Smooth muscle cell (in vitro differentiated cells): ENCODE measurements around the gene PIAS2. TPM values are rescaled to one million over a fixed set of nuclear protein-coding genes. Genes with fewer than 3 reads are reported as not detected.

Experiments
- DNase-seq: peaks from one replicate; lab custom pipeline; 2025; ENCODE audit not compliant: unreplicated experiment; lab: John Stamatoyannopoulos, UW
- H2AFZ ChIP-seq: fragments of 200-600 bp; sonication (generic); 2 replicates; pipeline ENCODE4 v1.6.0; 2016; ENCODE audit warnings: antibody characterized with exemption, low read depth, mild to moderate bottlenecking
- H3F3A ChIP-seq: fragments of 200-600 bp; sonication (generic); 2 replicates; pipeline ENCODE4 v1.6.0; 2017; ENCODE audit warnings: antibody characterized with exemption, low read depth
- H3K27ac ChIP-seq: fragments of 200-600 bp; sonication (generic); 2 replicates; pipeline ENCODE4 v1.5.1; 2016; ENCODE audit warnings: low read depth, mild to moderate bottlenecking
- H3K27me3 ChIP-seq: fragments of 200-600 bp; sonication (generic); 2 replicates; pipeline ENCODE4 v1.6.1; 2016; ENCODE audit warnings: low read depth, mild to moderate bottlenecking
- H3K36me3 ChIP-seq: fragments of 200-600 bp; sonication (generic); 2 replicates; pipeline ENCODE4 v1.5.1; 2016; ENCODE audit warnings: low read depth
- H3K4me1 ChIP-seq: fragments of 200-600 bp; sonication (generic); 2 replicates; pipeline ENCODE4 v1.5.1; 2016; ENCODE audit warnings: low read depth
- H3K4me2 ChIP-seq: fragments of 200-600 bp; sonication (generic); 2 replicates; pipeline ENCODE4 v1.6.0; 2016; ENCODE audit warnings: mild to moderate bottlenecking
- H3K4me3 ChIP-seq: fragments of 200-600 bp; sonication (generic); 2 replicates; pipeline ENCODE4 v1.5.1; 2016; ENCODE audit warnings: mild to moderate bottlenecking
- H3K79me2 ChIP-seq: fragments of 200-600 bp; sonication (generic); 2 replicates; pipeline ENCODE4 v1.6.0; 2016; ENCODE audit warnings: low read depth, mild to moderate bottlenecking
- H3K9ac ChIP-seq: fragments of 200-600 bp; sonication (generic); 2 replicates; pipeline ENCODE4 v1.6.0; 2016; ENCODE audit warnings: low read depth
- H3K9me3 ChIP-seq: fragments of 200-600 bp; sonication (generic); replicated peaks from 2 replicates; pipeline ENCODE4 v1.5.1; 2016; ENCODE audit warnings: low read depth
- H4K20me1 ChIP-seq: fragments of 200-600 bp; sonication (generic); 2 replicates; pipeline ENCODE4 v1.6.0; 2016; ENCODE audit warnings: low read depth
- WGBS: methylation state at CpG from one replicate; pipeline ENCODE4 v1.1.7; 2016; ENCODE audit warnings: low lambda C conversion rate; 5-methylcytosine and 5-hydroxymethylcytosine counted together
- polyA plus RNA-seq: library from polyadenylated mRNA; unstranded; fragments of >200 nt; fragmentation: Nextera tagmentation; extraction: Ambion mirVana; gene quantifications from 2 replicates; pipeline ENCODE4 v1.2.1, GENCODE V29; 2016
- total RNA-seq: library from RNA; depleted of rRNA; stranded (reverse); fragments of >200 nt; gene quantifications from 2 replicates; pipeline ENCODE4 v1.2.3, GENCODE V29; 2014
- TF ChIP-seq, protein P1 (sequence below): fragments of 200-600 bp; sonication (generic); IDR thresholded peaks from 2 replicates; pipeline ENCODE4 v1.5.1; 2017; ENCODE audit warnings: borderline replicate concordance, mild to moderate bottlenecking, antibody characterized with exemption; ENCODE audit not compliant: insufficient read depth, poor library complexity, severe bottlenecking

PIAS2 gene
- total and polyA plus RNA-seq, 2 experiments from 2014 or later: 15.7 to 26.6 TPM

DNA sequence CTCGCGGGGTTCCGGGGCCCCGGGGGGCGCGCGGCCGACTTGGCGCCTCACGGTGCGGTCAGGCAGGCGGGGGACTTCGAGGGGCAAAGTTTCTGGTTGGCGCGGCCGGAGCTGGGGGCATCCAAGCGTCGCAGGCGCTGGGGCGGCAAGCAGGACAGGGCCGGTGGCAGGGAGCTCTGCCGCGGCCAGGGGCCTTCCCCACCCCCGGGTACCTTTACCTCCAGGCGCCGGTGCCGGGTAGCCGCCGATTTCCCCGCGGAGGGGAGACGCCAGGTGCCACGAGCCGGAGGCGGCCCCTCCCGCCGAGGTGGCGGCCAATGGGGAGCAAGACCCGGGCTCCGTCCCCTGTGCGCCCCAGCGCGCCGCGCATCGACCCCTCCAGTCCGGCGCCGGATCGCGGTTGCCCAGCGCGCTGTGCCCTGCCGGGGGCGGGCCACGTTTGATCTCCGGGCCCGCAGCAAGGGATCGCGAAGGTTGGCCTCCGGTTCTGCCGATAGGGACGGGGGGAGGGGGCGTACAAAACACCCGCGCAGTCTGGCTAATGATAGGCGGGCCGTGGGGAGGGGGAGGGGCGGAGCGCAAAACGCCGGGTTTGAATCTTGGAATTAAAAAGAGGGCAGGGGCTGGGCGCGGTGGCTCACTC lies 160.6 kb downstream of the PIAS2 start, which contains the start of gene ST8SIA5:
Gene ST8SIA5, minus strand, starts transcription at position 495 of the 643 bp plus-strand sequence. CDS start 545 bp downstream, outside the sequence.
- DNase-seq: no peak
- Histone ChIP-seq H3K27me3 (peaks cover 96% of the 10 kb centered on the region), H3K79me2 (no peaks in the 10 kb centered on the region), H2AFZ (no peak within 1 kb of the TSS), H3K9me3 (no peaks in the 10 kb centered on the region), H4K20me1 (no peaks in the 10 kb centered on the region), H3K4me3 (peak within 1 kb of the TSS; percentile 42), H3K4me2 (peak within 1 kb of the TSS; percentile 84), H3K4me1 (peaks cover 8% of the 10 kb centered on the region), H3F3A (no peaks in the 10 kb centered on the region), H3K27ac (no peak within 1 kb of the TSS), H3K9ac (no peak within 1 kb of the TSS), H3K36me3 (no peaks in the 10 kb centered on the region)
- WGBS: 2% methylated on average over 50 of the region's 74 CpGs
- TF ChIP-seq, protein P1, sequence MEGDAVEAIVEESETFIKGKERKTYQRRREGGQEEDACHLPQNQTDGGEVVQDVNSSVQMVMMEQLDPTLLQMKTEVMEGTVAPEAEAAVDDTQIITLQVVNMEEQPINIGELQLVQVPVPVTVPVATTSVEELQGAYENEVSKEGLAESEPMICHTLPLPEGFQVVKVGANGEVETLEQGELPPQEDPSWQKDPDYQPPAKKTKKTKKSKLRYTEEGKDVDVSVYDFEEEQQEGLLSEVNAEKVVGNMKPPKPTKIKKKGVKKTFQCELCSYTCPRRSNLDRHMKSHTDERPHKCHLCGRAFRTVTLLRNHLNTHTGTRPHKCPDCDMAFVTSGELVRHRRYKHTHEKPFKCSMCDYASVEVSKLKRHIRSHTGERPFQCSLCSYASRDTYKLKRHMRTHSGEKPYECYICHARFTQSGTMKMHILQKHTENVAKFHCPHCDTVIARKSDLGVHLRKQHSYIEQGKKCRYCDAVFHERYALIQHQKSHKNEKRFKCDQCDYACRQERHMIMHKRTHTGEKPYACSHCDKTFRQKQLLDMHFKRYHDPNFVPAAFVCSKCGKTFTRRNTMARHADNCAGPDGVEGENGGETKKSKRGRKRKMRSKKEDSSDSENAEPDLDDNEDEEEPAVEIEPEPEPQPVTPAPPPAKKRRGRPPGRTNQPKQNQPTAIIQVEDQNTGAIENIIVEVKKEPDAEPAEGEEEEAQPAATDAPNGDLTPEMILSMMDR: no peak

DNA sequence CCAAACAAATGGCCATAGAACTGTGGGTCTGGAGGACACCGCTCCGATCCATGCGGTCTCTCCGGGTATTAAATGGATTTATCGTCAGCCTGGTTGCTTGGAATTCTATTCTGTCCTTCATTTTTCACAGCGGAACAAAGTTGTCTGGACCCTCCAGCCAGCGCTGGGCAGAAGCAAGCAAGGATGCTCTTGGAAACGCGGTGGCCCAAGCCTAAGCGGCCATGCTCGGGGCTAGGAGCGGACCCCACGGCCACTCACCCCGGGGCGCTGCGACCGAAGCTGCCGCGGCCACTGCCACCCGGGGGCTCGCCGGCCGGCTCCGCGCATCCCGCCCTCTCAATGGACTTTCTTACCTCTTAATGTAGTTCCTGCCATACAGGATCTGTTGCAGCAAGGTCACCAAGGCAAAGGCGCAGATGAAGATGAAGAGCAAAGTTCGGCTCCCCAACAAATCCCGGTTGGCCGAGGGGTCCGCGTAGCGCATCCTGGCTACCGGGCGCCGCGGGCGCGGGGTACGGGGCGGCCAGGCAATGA lies 161.2 kb downstream of the PIAS2 start:
- DNase-seq: no peak
- no peaks in the 10 kb centered on the region for H3K9me3 ChIP-seq
- H3K36me3 ChIP-seq: no peaks in the 10 kb centered on the region
- no peak overlapping the region for H3K9ac ChIP-seq
- H4K20me1 ChIP-seq: no peaks in the 10 kb centered on the region
- H3K4me1 ChIP-seq: peaks cover 8% of the 10 kb centered on the region
- peak overlapping the region; percentile 42 for H3K4me3 ChIP-seq
- TF ChIP-seq, protein P1: no peak
- no peak overlapping the region for H2AFZ ChIP-seq
- WGBS: 13% methylated on average over 41 of the region's 41 CpGs
- peak overlapping the region; percentile 84 for H3K4me2 ChIP-seq
- H3K27ac ChIP-seq: no peak overlapping the region
- H3K27me3 ChIP-seq: peaks cover 90% of the 10 kb centered on the region
- no peaks in the 10 kb centered on the region for H3K79me2 ChIP-seq
- H3F3A ChIP-seq: no peaks in the 10 kb centered on the region

DNA sequence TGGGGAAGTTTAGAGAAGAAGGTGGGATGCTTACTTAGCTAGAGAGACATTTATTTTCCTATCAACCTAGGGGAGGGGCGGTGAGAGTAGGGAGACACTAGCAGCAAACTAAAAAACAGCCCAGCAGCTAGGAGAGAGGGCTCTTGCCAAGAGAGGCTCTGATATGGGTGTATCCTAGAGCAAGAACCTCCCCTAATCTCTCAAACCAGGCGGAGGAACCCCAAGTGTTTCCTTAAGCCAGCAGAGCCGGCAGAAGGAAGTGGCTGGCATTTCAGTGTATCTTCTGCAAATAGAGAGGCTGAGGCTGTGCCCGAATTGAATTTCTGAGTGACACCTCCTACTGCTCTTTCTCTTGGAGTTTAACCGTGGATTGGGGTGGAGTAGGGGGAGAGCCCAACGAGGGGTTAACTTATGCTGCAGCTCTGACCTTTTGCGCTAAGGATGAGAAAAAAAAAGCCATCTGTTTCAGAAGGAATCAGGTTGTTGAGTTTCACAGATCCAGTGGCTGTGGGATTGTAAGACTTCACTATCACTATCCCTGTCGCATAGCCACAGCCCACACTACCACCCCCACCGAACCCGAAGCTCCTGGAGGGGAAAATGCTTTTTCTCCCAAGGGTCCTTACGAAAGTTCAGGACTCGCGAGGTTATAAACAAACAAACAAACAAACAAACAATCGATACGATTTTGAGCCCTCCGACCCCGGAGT lies 161.8 kb downstream of the PIAS2 start:
- H3K27ac ChIP-seq: no peak overlapping the region
- H3K4me1 ChIP-seq: peaks cover 8% of the 10 kb centered on the region
- no peak for DNase-seq
- TF ChIP-seq, protein P1: no peak
- H3K4me3 ChIP-seq: no peak overlapping the region
- H4K20me1 ChIP-seq: no peaks in the 10 kb centered on the region
- no peaks in the 10 kb centered on the region for H3K79me2 ChIP-seq
- WGBS: 37% methylated on average over 17 of the region's 17 CpGs
- H2AFZ ChIP-seq: no peak overlapping the region
- H3K36me3 ChIP-seq: no peaks in the 10 kb centered on the region
- no peaks in the 10 kb centered on the region for H3K9me3 ChIP-seq
- H3K4me2 ChIP-seq: peak overlapping the region; percentile 84
- H3K27me3 ChIP-seq: peaks cover 84% of the 10 kb centered on the region
- H3F3A ChIP-seq: no peaks in the 10 kb centered on the region
- H3K9ac ChIP-seq: no peak overlapping the region
